ENCODE data around the gene FUS. TPM values are rescaled to one million over a fixed set of nuclear protein-coding genes. Genes with fewer than 3 reads are reported as not detected.
"Not testable (repeated sequence)": the region's sequence is repeated elsewhere in the genome, so short reads cannot be mapped to it uniquely, and the experiment has no call there.

Gene FUS
- polyA plus RNA-seq, 4 donors: 601 to 671 (median 647) TPM

DNA sequence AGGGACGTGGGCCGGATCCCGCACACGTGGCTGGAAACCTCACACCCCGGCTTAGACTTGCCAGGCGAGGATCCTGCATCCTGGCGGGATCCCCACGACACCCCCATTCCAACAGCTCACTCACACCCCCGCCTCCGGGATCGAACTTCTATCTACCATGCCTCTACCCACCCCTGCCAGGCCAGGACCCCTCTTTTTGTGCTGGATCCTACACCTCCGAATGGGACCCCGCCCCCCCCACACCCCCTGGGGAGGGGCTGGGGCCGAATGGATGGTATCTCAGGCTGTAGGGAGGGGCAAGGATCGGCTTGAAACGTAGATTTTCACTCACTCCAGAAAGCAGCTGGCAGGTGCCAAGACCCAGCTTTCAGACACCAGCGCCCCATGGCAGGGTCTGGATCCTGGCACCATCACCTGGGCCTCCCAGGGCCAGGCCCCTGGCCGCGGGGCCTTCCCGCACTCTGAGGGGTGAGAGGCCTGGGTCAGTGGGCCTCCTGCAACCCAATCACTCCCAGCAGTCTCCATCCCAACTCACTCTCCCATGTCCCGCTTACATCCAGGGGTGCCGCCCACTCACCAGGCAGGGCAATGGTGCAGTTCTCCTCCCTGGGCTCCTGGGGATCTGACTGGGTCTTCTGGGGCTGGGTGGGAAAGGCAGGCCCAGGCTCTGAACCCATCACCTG, 36.8 kb upstream of the FUS start:
- DNase-seq (ENCODE audit: low read depth in 4 of 4, low spot score in 3 of 4): no peak

DNA sequence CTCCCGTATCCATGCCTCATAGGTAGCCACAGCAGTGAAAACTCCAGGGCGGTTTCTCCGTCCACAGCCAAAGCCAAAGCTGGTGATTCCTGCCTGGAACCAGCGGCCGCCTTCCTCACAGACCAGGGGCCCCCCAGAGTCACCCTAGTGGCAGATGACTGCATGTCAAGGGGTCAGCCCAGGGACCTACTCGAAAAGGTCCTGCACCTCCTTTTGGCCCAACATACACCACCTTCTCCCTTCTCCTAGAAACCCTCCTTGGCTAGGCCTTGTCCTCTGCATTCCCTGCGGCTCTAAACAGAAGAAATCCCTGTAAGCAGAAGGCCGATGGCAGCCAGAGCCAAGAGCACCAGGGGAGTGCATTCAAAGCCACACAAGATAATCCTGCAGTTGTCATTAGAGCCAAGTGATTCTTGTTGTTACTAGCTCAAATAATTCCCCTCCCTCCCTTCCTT, 36.2 kb upstream of the FUS start:
- no peak for DNase-seq (ENCODE audit: low read depth in 4 of 4, low spot score in 3 of 4)

DNA sequence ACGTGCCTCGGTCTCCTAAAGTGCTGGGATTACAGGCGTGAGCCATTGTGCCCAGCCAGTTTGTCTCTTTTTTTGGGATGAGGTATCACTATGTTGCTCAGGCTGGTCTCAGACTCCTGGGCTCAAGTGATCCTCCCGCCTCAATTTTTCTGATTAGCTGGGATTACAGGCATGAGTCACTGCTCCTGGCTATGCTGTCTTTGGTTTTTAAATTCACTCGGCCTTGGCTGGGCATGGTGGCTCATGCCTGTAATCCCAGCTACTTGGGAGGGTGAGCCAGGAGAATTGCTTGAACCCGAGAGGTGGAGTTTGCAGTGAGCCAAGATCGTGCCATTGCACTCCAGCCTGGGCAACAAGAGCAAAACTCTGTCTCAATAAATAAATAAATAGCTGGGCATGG, 35.5 kb upstream of the FUS start:
- not testable (repeated sequence) for DNase-seq (ENCODE audit: low read depth in 4 of 4, low spot score in 3 of 4)

DNA sequence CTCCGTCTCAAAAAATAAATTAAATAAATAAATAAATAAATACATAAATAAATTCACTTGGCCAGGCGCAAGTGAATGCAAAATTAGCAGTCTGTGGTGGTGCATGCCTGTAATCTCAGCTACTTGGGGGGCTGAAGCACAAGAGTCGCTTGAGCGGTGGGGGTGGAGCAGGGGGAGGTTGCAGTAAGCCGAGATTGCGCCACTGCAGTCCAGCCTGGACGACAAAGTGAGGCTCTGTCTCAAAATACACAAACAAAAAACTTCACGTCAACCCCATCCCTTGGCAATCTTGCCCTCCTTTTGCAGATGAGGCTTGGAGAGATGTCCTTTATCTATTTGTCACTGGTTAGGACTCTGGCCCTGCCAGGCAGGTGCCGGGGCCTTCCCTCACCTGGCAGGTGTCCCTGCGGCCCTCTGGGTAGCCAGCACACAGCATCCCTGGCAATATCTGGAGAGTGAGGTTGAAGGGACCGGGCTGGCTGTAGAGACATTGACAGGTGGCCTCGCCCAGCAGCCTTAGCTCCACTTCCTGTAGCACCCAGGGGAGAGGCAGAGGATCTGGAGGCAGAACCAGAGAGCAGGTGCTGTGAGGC, 34.4 kb upstream of the FUS start:
- no peak for DNase-seq (ENCODE audit: low read depth in 4 of 4, low spot score in 3 of 4)

DNA sequence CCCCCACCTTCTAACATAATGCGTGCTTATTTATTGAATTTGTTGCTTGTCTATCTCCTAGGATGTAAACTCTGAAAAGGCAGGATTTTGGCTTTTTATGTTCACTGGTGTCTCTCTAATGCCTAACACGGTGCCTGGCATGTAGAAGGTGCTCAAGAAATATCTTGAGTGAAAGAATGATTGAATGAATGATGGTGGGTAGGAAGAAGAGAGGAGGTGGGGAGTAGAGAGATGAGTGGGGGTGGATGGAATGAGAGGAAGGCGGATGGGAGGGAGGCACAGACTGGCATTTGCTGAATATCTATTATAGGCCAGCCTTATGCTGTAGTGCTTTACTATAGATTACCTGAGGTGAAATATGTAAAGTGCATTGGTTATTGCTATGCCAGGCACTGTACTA, 32.4 kb upstream of the FUS start:
- no peak for DNase-seq (ENCODE audit: low read depth in 4 of 4, low spot score in 3 of 4)

DNA sequence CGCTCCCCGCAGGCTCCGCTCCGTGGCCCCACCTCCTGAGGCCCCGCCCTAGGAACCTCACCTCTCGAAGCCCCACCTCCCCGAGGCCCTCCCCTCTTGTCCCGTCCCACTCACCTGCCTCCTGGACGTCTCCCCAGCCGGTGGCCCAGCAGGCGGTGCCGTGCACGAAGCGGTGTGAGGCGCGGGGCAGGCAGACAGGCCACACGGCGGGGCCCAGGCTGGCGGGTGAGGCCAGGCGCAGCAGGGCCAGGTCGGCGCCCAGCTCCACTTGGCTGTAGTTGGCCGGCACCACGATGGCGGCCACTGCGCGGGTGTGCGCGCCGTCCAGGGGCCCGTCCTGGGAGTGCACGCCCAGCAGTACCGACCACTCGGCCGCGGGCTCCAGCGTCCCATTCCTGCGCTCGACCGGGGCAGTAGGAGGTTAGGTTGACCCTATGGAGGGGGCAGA, 31.6 kb upstream of the FUS start:
- DNase-seq (ENCODE audit: low read depth in 4 of 4, low spot score in 3 of 4): no peak

DNA sequence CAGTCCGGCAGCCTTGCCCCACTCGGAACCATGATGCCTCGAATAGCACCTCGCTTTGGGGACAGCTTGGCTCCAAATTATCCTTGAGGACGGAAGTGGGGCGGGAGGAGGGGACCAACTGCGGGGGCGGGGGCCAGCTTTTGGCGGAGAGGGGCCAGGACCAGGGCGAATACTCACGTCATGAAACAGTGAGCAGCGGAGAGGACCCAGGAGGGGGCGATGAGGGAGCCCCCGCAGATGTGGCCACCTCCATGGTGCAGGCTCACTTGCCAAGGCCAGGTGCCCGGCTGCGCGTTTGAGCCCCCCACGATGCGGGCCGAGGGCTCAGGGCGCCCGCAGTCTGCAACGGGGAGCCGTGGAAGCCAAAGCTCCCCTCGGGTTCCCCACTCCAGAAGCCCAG, 31.0 kb upstream of the FUS start:
- DNase-seq (ENCODE audit: low read depth in 4 of 4, low spot score in 3 of 4): no peak

DNA sequence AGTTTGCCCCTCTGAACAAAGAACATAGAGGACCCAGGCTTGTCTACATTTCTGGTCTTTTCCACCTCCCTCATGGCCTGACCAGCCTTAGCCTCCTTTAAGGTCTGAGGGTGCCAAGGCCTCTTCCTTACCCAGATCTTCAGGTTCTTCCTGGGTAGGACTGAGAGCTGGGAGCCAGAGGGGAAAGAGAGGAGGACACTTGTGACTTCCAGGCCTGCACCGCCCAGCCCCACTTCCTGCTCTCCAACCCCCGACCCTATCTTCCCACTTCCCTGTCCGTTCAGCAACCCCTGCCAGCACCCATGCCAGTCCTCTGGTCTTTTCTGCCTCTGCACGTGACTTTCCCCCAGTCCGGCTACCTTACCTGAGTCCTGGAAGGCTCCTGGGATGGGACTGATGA, 30.6 kb upstream of the FUS start:
- no peak for DNase-seq (ENCODE audit: low read depth in 4 of 4, low spot score in 3 of 4)

DNA sequence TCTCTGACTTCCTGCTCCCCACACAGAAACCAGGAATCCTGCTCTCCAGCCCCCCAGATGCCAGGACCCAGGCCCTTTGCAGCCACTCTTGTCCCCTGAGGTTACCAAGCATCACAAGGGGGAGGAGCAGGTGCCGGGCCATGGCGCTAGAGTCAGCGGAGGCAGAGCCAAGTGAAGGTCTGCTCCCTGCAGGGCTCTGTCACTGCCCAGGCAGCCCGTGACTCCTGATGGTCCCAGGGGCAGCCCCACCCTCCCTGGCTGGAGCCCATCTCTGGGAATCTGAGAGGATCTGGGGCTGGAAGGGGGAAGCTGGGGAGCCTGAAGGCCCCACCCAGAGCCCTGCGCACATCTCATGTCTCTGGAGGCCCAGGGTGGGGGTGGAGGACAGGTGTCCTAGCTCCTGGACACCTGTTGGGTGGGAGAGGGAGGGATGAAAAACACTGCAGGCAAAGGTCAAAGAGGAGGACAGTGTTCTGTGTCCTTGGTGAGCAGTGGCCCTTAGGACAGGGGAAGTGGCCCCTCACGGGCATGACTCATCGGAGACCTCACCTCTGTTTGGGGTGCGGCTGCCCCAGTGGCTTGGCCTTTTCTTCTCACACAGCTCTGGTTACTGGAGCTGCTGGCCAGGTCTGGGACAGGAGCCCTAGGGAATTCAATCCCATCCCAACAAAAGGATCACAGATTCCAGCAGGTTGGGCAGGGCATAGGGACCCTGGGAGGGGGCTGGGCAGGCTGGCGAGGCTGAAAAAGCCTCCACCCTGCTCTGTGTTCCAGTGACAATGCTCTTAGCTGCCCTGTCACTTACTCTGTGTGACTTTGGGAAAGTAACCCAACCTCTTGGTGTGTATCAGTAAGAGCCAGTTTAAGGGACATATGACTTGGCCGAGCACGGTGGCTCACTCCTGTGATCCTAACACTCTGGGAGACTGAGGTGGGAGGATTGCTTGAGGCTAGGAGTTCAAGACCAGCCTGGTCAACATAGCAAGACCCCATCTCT, 29.7 kb upstream of the FUS start, which contains the start of gene PRSS36:
Gene PRSS36 (minus strand): TSS at position 173 of the 997 bp plus-strand sequence. CDS start 31 bp downstream, at position 142.
- DNase-seq (ENCODE audit: low read depth in 4 of 4, low spot score in 3 of 4): no peak

DNA sequence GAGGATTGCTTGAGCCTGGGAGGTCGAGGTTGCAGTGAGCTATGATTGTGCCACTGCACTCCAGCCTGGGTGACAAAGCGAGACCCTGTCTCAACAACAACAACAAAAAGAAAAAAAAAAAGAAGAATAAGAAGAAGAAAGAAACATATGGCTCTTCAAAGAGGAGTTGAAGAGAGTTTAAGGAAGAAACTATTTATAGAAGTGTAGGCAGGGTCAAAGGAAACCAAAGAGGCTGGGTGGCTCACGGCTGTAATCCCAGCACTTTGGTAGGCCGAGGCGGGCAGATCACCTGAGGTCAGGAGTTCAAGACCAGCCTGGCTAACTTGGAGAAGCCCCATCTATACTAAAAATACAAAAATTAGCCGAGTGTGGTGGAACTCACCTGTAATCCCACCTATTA, 29.0 kb upstream of the FUS start:
- not testable (repeated sequence) for DNase-seq (ENCODE audit: low read depth in 4 of 4, low spot score in 3 of 4)

DNA sequence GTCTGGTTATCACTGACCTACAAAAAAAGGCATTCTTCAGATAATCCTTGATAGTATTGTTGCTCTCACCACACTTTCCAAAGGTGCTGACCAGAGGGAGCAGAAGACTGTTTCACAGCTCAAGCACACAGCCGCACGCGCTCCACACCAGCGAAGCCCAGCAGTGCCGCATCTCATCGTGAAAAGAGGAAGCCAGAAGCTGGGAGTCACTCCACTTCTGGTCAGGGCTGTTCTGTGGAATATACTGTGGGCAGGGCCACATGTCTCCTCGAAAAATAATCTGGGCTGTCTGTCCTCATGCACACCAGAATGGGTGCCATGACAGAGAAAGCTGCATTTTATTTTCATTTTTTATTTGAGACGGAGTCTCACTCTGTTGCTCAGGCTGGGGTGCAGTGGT, 22.8 kb upstream of the FUS start:
- no peak for DNase-seq (ENCODE audit: low read depth in 4 of 4, low spot score in 3 of 4)

DNA sequence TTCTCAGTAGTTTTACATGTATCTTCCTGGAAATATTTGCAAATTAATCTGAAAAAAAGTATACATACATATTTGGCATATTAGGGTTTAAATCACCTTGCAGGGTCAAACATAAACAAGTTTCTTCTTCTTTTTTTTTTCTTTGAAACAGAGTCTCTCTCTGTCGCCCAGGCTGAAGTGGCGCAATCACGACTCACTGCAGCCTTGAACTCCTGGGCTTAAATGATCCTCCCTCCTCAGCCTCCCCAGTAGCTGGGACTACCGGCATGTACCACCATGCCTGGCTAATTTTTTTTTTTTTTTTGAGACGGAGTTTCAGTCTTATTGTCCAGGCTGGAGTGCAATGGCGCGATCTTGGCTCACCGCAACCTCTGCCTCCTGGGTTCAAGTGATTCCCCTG, 12.6 kb upstream of the FUS start:
- no peak for DNase-seq (ENCODE audit: low read depth in 4 of 4, low spot score in 3 of 4)

DNA sequence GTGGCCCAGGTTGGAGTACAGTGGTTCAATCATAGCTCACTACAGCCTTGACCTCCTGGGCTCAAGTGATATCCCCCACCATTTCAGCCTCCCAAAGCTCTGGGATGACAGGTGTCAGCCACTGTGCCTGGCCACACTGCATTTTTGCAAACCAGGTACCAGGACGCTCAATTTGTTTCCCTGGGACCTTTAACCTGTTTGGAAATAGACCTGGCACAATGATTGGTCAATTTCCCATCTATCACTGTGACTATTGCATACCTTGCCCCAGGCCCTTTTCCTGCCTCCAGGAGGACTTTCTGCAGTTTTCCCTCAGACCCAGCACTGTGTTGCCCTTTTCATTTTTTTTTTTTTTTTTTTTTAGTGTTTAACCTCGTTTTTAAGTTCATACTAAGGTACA, 11.1 kb upstream of the FUS start:
- DNase-seq (ENCODE audit: low read depth in 4 of 4, low spot score in 3 of 4): no peak

DNA sequence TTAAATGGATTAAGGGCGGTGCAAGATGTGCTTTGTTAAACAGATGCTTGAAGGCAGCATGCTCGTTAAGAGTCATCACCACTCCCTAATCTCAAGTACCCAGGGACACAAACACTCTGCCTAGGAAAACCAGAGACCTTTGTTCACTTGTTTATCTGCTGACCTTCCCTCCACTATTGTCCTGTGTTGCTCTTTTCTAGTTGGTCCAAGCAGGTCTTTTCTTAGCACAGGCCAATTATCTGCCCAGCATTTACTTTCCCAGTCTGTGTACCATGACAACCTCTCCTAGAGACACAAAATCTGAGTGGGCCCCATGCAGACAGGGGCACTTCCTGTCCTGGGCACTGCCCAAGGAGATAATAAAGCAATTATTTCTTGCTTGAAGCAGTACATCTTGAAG, 9.9 kb upstream of the FUS start:
- not testable (repeated sequence) for DNase-seq (ENCODE audit: low read depth in 4 of 4, low spot score in 3 of 4)

DNA sequence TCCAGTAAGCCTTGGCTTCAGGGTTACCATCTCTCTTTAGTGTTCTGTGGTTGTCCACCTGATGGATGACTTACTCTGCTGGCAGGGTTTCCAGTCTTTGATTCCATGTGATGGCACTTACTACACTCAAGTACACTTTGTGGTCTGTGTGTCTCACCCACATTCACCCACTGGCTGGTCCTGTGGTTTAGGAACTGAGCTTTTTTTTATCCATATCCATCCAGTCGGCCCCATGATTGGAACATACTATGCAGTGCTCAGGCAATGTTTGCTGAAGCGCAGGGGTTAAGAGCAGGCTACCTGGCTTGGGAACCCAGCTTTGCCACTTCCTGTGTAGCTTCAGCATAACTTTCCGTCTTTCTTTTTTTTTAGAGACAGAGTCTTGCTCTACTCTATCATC, 2.8 kb upstream of the FUS start:
- DNase-seq (ENCODE audit: low read depth in 4 of 4, low spot score in 3 of 4): no peak

DNA sequence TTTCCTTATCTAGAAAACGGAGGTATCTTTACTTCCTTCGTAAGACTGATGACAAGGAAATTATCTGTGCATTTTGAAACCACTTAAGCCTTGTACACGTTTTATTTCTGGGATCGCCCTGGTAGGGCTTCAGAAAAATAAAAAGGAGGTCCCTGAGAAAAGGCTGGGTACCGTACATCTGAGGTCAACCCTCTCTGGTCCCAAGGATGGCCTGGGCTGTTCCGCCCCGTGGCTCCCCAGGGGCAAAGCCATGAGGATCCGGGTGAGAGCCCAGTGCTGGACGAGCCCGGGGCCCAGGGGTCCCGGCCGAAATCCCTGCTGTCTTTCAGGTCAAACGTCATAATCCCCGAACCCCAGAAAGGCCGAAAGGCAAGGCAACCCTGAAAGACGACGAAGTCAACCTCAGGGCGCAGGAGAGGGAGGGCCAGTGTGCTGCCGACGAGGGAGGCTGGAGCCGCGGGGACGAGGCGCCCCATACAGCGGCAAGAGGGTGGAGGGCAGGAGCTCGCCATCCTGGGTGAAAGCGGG, 656 bp upstream of the FUS start:
- no peak for DNase-seq (ENCODE audit: low read depth in 4 of 4, low spot score in 3 of 4)

DNA sequence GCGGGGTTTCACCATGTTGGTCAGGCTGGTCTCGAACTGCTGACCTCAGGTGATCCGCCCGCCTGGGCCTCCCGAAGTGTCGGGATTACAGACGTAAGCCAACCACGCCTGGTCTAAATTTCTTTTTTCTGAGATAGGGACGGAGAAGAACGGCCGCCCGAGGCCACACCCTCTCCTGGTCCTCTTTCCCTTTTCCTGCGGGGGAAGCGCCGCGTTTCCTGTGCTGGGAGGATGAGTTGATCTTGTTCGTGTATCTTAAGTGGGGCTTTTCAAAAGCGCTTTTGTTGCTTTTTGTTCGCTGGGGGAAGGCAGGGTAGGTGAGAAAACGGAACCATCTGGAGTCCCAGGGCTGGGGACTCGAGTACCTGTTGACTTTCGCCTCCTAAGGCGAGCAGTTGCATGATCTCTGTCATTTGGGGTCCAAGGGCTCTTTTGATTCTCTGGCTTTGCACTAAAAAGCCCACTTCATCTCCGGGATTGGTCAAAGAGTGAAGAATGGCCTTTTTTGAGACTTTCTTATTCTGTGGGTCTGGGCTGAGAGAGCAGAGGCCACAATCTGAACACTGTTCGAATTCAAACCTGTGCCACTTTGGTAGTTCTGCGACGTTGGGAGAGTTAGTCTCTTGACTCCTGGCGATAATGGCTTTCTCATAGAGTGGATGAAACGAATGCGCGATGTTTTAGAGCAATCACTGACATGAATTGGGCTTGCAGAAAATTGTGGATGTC, 1.3 kb downstream of the FUS start:
- no peak for DNase-seq (ENCODE audit: low read depth in 4 of 4, low spot score in 3 of 4)

DNA sequence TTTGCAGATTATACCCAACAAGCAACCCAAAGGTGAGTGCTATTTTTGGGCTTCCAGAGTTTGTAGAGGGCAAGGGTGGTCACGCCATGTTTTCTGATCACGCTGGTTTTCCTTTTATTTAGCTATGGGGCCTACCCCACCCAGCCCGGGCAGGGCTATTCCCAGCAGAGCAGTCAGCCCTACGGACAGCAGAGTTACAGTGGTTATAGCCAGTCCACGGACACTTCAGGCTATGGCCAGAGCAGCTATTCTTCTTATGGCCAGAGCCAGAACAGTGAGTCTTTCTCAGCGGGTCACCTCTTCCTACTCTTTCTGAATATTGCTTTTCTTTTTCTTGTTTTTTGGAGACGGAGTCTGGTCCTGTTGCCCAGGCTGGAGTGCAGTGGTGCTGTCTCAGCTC, 2.5 kb downstream of the FUS start:
- no peak for DNase-seq (ENCODE audit: low read depth in 4 of 4, low spot score in 3 of 4)

DNA sequence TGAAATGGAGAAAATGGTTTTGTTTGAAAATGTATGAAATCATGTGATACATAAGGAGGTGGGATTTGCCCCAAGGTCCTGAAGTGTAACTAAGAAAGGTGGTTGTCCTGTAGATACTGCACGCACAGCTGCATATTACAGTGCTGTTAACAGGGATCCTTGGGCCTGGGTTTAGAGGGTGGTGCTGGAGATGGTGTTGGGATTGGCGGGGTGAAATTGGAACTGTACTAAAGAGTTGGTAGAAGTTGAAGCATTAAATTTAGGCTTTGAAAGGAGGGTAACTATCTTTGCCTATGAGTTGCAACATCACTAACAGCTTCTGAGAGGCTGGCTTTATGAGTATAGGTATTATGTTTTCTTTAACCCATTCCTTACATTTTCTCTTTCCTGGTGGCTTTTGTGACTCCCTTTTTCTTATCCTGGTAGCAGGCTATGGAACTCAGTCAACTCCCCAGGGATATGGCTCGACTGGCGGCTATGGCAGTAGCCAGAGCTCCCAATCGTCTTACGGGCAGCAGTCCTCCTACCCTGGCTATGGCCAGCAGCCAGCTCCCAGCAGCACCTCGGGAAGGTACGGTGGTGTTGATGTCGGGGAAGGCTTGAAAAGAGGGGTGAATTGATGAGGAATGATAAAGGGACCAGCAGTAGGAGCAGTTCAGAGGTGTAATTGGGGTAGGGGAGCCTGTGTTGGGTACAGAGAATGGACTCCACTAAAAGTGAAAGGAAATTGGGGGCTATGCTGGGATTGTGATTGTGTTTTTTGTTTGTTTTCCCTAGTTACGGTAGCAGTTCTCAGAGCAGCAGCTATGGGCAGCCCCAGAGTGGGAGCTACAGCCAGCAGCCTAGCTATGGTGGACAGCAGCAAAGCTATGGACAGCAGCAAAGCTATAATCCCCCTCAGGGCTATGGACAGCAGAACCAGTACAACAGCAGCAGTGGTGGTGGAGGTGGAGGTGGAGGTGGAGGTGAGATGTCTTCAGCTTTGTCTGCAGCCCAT, 3.8 kb downstream of the FUS start:
- no peak for DNase-seq (ENCODE audit: low read depth in 4 of 4, low spot score in 3 of 4)
